Measurements from ENCODE around the gene GID4.

The GID4 gene

GRCh38 chr17:18101828-18102227 lies 62.6 kb downstream of the GID4 start:
- TF ChIP-seq CTCF (IDR thresholded peaks at IDR 0.05; ENCODE audit: low read depth, low read length, poor library complexity, severe bottlenecking) (no peak), EZH2phosphoT487 (IDR thresholded peaks at IDR 0.05; ENCODE audit: borderline replicate concordance, low read length) (no peak)
- H3K4me2 ChIP-seq (ENCODE audit: low read length) = no peak overlapping the region
- H3K4me1 ChIP-seq (ENCODE audit: control insufficient read depth, low read length) = peaks cover 9% of the 10 kb centered on the region
- H3K27me3 ChIP-seq (ENCODE audit: control insufficient read depth, low read length) = no peaks in the 10 kb centered on the region
- peaks cover 49% of the 10 kb centered on the region for H3K36me3 ChIP-seq (ENCODE audit: control insufficient read depth, low read length)
- no peaks in the 10 kb centered on the region for H3K79me2 ChIP-seq (ENCODE audit: control insufficient read depth, low read length)
- no peak overlapping the region for H3K4me3 ChIP-seq (ENCODE audit: low read length)
- no peaks in the 10 kb centered on the region for H3F3A ChIP-seq (ENCODE audit: control insufficient read depth, insufficient read depth)
- no peaks in the 10 kb centered on the region; the same call in 1 of the 2 replicates for H4K20me1 ChIP-seq (ENCODE audit: control insufficient read depth, insufficient read depth, low read depth, low read length)
- H3K9me2 ChIP-seq (replicated peaks; ENCODE audit: control insufficient read depth, low read length) = no peaks in the 10 kb centered on the region
- no peak overlapping the region for H3K27ac ChIP-seq (ENCODE audit: low read depth, low read length)
- H3K9me3 ChIP-seq (ENCODE audit: control insufficient read depth, insufficient read depth, low read length) = no peaks in the 10 kb centered on the region

- Histone ChIP-seq H3K27me3 (ENCODE audit: control insufficient read depth, low read length) (no peaks in the 10 kb centered on the region), H3K36me3 (ENCODE audit: control insufficient read depth, low read length) (peaks cover 46% of the 10 kb centered on the region), H3K27ac (ENCODE audit: low read depth, low read length) (no peak overlapping the region), H4K20me1 (ENCODE audit: control insufficient read depth, insufficient read depth, low read depth, low read length) (no peaks in the 10 kb centered on the region), H3K4me2 (ENCODE audit: low read length) (no peak overlapping the region), H3K4me1 (ENCODE audit: control insufficient read depth, low read length) (peaks cover 9% of the 10 kb centered on the region), H3K9me3 (ENCODE audit: control insufficient read depth, insufficient read depth, low read length) (no peaks in the 10 kb centered on the region), H3K4me3 (ENCODE audit: low read length) (no peak overlapping the region), H3K79me2 (ENCODE audit: control insufficient read depth, low read length) (no peaks in the 10 kb centered on the region), H3F3A (ENCODE audit: control insufficient read depth, insufficient read depth) (no peaks in the 10 kb centered on the region), H3K9me2 (replicated peaks; ENCODE audit: control insufficient read depth, low read length) (no peaks in the 10 kb centered on the region)
- no peak for TF ChIP-seq EZH2phosphoT487 (IDR thresholded peaks at IDR 0.05; ENCODE audit: borderline replicate concordance, low read length)
- no peak for TF ChIP-seq CTCF (IDR thresholded peaks at IDR 0.05; ENCODE audit: low read depth, low read length, poor library complexity, severe bottlenecking)
Measured at GRCh38 chr17:18102640-18103039, 63.4 kb downstream of the GID4 start.

DNA sequence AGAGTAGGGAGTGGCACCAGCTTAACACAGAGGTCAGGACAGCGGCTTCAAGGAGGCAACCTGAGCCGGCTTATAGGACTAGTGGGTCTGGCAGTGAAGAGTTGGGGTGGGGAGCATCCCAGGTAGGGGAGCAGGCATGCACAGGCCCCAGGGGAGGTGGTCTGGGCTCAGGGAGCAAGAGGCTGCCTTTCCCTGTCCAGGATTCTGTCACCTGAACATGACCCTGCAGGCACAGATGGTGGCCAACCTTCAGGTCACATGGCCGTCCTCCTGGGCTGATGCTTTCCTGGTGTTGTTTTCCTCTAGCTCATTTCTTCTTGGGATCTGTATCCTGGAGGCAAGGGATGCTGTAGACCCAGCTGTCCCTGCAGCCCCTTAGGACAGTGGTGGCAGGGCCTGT lies 65.8 kb downstream of the GID4 start:
- H3K4me1 ChIP-seq (ENCODE audit: control insufficient read depth, low read length) = peaks cover 9% of the 10 kb centered on the region
- H3K27me3 ChIP-seq (ENCODE audit: control insufficient read depth, low read length) = no peaks in the 10 kb centered on the region
- H4K20me1 ChIP-seq (ENCODE audit: control insufficient read depth, insufficient read depth, low read depth, low read length) = no peaks in the 10 kb centered on the region
- H3F3A ChIP-seq (ENCODE audit: control insufficient read depth, insufficient read depth) = no peaks in the 10 kb centered on the region
- no peak overlapping the region for H3K4me3 ChIP-seq (ENCODE audit: low read length)
- TF ChIP-seq EZH2phosphoT487 (IDR thresholded peaks at IDR 0.05; ENCODE audit: borderline replicate concordance, low read length) = no peak
- no peak for TF ChIP-seq CTCF (IDR thresholded peaks at IDR 0.05; ENCODE audit: low read depth, low read length, poor library complexity, severe bottlenecking)
- H3K9me2 ChIP-seq (replicated peaks; ENCODE audit: control insufficient read depth, low read length) = no peaks in the 10 kb centered on the region
- H3K4me2 ChIP-seq (ENCODE audit: low read length) = no peak overlapping the region
- H3K36me3 ChIP-seq (ENCODE audit: control insufficient read depth, low read length) = peaks cover 25% of the 10 kb centered on the region
- no peaks in the 10 kb centered on the region for H3K9me3 ChIP-seq (ENCODE audit: control insufficient read depth, insufficient read depth, low read length)
- no peaks in the 10 kb centered on the region for H3K79me2 ChIP-seq (ENCODE audit: control insufficient read depth, low read length)
- no peak overlapping the region for H3K27ac ChIP-seq (ENCODE audit: low read depth, low read length)

GRCh38 chr17:18105595-18105994 lies 66.4 kb downstream of the GID4 start:
- Histone ChIP-seq H3K9me2 (replicated peaks; ENCODE audit: control insufficient read depth, low read length) (no peaks in the 10 kb centered on the region), H3K36me3 (ENCODE audit: control insufficient read depth, low read length) (peaks cover 24% of the 10 kb centered on the region; the same call in 1 of the 2 replicates), H3K79me2 (ENCODE audit: control insufficient read depth, low read length) (no peaks in the 10 kb centered on the region), H3K4me2 (ENCODE audit: low read length) (no peak overlapping the region), H3K4me1 (ENCODE audit: control insufficient read depth, low read length) (peaks cover 9% of the 10 kb centered on the region), H3K4me3 (ENCODE audit: low read length) (no peak overlapping the region), H3K27ac (ENCODE audit: low read depth, low read length) (no peak overlapping the region), H3K9me3 (ENCODE audit: control insufficient read depth, insufficient read depth, low read length) (no peaks in the 10 kb centered on the region), H3K27me3 (ENCODE audit: control insufficient read depth, low read length) (no peaks in the 10 kb centered on the region), H4K20me1 (ENCODE audit: control insufficient read depth, insufficient read depth, low read depth, low read length) (no peaks in the 10 kb centered on the region), H3F3A (ENCODE audit: control insufficient read depth, insufficient read depth) (no peaks in the 10 kb centered on the region)
- TF ChIP-seq CTCF (IDR thresholded peaks at IDR 0.05; ENCODE audit: low read depth, low read length, poor library complexity, severe bottlenecking) = no peak
- no peak for TF ChIP-seq EZH2phosphoT487 (IDR thresholded peaks at IDR 0.05; ENCODE audit: borderline replicate concordance, low read length)
